Renal cortex interstitium (tissue), 3 donors: Measurements from ENCODE around the gene RCAN2. TPM values are rescaled to one million over a fixed set of nuclear protein-coding genes. Genes with fewer than 3 reads are reported as not detected.

ENCODE experiments used
- polyA plus RNA-seq, 3 donors: library from polyadenylated mRNA; unstranded; fragments of 120-200 nt; gene quantifications; one replicate each; pipeline ENCODE4 v1.2.1, GENCODE V29; 2013; ENCODE audit not compliant: insufficient read length in 3 of 3

The RCAN2 gene
- polyA plus RNA-seq, 3 donors: 19.9 to 22.6 (median 22.4) TPM

Other genes starting within 250 kb of the RCAN2 start
- gene CYP39A1, start 161.4 kb upstream of the RCAN2 start, polyA plus RNA-seq: 1 to 10 TPM; 8.0 to 8.6 (median 8.6) TPM
- gene SLC25A27, start 161.5 kb upstream of the RCAN2 start, polyA plus RNA-seq: 10 to 100 TPM; 32.6 to 72.9 (median 44.8) TPM
- gene TDRD6, start 196.4 kb upstream of the RCAN2 start, polyA plus RNA-seq: 1 to 10 TPM; 2.1 to 3.6 (median 2.1) TPM
- gene PLA2G7, start 243.9 kb upstream of the RCAN2 start, polyA plus RNA-seq: 1 to 10 TPM; 2.7 to 3.1 (median 2.8) TPM